ENCODE data around the gene SCUBE3.

SCUBE3 gene

GRCh38 chr6:35208419-35208818 is 5.3 kb upstream of the SCUBE3 start:
- TF ChIP-seq, protein P1, sequence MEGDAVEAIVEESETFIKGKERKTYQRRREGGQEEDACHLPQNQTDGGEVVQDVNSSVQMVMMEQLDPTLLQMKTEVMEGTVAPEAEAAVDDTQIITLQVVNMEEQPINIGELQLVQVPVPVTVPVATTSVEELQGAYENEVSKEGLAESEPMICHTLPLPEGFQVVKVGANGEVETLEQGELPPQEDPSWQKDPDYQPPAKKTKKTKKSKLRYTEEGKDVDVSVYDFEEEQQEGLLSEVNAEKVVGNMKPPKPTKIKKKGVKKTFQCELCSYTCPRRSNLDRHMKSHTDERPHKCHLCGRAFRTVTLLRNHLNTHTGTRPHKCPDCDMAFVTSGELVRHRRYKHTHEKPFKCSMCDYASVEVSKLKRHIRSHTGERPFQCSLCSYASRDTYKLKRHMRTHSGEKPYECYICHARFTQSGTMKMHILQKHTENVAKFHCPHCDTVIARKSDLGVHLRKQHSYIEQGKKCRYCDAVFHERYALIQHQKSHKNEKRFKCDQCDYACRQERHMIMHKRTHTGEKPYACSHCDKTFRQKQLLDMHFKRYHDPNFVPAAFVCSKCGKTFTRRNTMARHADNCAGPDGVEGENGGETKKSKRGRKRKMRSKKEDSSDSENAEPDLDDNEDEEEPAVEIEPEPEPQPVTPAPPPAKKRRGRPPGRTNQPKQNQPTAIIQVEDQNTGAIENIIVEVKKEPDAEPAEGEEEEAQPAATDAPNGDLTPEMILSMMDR (IDR thresholded peaks at IDR 0.05): no peak

GRCh38 chr6:35209081-35209480 is 4.7 kb upstream of the SCUBE3 start:
- H3K4me3 Mint-ChIP-seq: no peak overlapping the region
- H3K36me3 Mint-ChIP-seq (ENCODE audit: low read depth): no peaks in the 10 kb centered on the region

More at GRCh38 chr6:35208419-35208818, 5.3 kb upstream of the SCUBE3 start:
- H3K4me1 Mint-ChIP-seq: peaks cover 40% of the 10 kb centered on the region
- no peaks in the 10 kb centered on the region for H3K36me3 Mint-ChIP-seq (ENCODE audit: low read depth)
- H3K9me3 Mint-ChIP-seq: no peaks in the 10 kb centered on the region
- DNase-seq: no peak
- no peak overlapping the region for H3K27ac Mint-ChIP-seq
- peaks cover 57% of the 10 kb centered on the region for H3K27me3 Mint-ChIP-seq (ENCODE audit: low read depth, poor library complexity)
- no peak overlapping the region for H3K4me3 Mint-ChIP-seq

GRCh38 chr6:35209622-35210247 is 4.0 kb upstream of the SCUBE3 start:
- no peak overlapping the region for H3K4me3 Mint-ChIP-seq
- no peaks in the 10 kb centered on the region for H3K36me3 Mint-ChIP-seq (ENCODE audit: low read depth)
- peaks cover 36% of the 10 kb centered on the region for H3K4me1 Mint-ChIP-seq
- H3K27ac Mint-ChIP-seq: no peak overlapping the region
- TF ChIP-seq, protein P1 (IDR thresholded peaks at IDR 0.05): no peak
- peaks cover 54% of the 10 kb centered on the region for H3K27me3 Mint-ChIP-seq (ENCODE audit: low read depth, poor library complexity)
- DNase-seq: no peak
- H3K9me3 Mint-ChIP-seq: no peaks in the 10 kb centered on the region

More at GRCh38 chr6:35209081-35209480, 4.7 kb upstream of the SCUBE3 start:
- H3K4me1 Mint-ChIP-seq: peaks cover 36% of the 10 kb centered on the region
- peaks cover 57% of the 10 kb centered on the region for H3K27me3 Mint-ChIP-seq (ENCODE audit: low read depth, poor library complexity)
- no peak overlapping the region for H3K27ac Mint-ChIP-seq
- TF ChIP-seq, protein P1 (IDR thresholded peaks at IDR 0.05): no peak
- no peaks in the 10 kb centered on the region for H3K9me3 Mint-ChIP-seq
- DNase-seq: no peak

GRCh38 chr6:35213298-35213791 is 411 bp upstream of the SCUBE3 start:
- peak; percentile 90 for DNase-seq
- TF ChIP-seq, protein P1 (IDR thresholded peaks at IDR 0.05): no peak
- peak overlapping the region; percentile 86 for H3K4me3 Mint-ChIP-seq
- H3K36me3 Mint-ChIP-seq (ENCODE audit: low read depth): no peaks in the 10 kb centered on the region
- peaks cover 66% of the 10 kb centered on the region for H3K4me1 Mint-ChIP-seq
- H3K27ac Mint-ChIP-seq: peak overlapping the region; percentile 49
- H3K9me3 Mint-ChIP-seq: no peaks in the 10 kb centered on the region
- peaks cover 30% of the 10 kb centered on the region for H3K27me3 Mint-ChIP-seq (ENCODE audit: low read depth, poor library complexity)

DNA sequence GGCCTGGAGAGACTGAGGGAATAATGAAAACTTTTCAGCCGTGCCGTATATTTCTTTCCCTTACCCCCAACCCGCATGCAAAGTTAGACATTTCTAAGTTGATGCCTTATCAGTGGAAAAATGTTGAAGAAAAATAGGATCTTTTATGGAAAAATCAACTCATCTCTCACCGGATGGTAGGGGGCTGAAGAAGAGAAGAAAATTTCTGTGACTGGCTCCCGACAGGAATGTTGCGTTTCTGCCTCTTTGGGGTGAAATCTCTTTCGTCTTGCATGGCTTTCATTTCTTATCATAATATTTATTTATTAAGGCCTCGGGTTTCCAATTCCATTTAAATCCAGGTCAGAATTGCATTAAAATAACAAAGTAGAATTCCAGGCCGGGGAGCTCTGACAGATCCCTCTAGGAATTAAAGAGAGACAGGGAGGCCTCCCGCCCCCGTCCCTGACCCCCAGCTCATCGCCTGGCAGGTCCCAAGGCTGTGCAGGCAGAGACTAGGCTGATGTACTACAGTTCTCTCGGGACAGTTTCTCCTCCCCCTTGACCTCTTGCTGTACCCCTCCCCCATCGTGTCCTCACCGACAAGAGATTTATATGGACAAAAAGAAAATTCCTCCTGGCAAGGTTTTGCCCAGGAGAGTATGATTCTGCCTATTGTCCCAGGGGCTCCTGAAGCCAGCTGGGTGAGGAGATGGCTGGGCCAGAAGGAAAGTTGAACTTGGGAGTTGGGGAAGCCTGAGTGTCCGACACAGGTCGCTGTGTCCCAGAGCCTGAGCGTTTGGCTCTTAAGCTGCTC is 1.3 kb downstream of the SCUBE3 start:
- H3K27ac Mint-ChIP-seq: peak overlapping the region; percentile 37
- peak overlapping the region; percentile 89 for H3K4me3 Mint-ChIP-seq
- peaks cover 25% of the 10 kb centered on the region for H3K27me3 Mint-ChIP-seq (ENCODE audit: low read depth, poor library complexity)
- no peaks in the 10 kb centered on the region for H3K9me3 Mint-ChIP-seq
- H3K4me1 Mint-ChIP-seq: peaks cover 78% of the 10 kb centered on the region
- TF ChIP-seq, protein P1 (IDR thresholded peaks at IDR 0.05): no peak
- no peaks in the 10 kb centered on the region for H3K36me3 Mint-ChIP-seq (ENCODE audit: low read depth)
- DNase-seq: peak; percentile 54

Data from nephron progenitor cell (in vitro differentiated cells).